Endothelial cell of umbilical vein (primary cell): Measurements from ENCODE around the gene SYTL1. TPM values are rescaled to one million over a fixed set of nuclear protein-coding genes. Genes with fewer than 3 reads are reported as not detected.

Experiments
- BruUV-seq: library from RNA; stranded (reverse); fragments of 400-500 nt; replicated peaks from 2 replicates; lab custom pipeline; 2021; lab: Mats Ljungman, UMichigan
- CTCF ChIA-PET: fragments of 300-600, 350-600 bp; sonication (Branson Sonifier 250); formaldehyde crosslinking; loops from one replicate; lab custom pipeline; 2021; ENCODE audit warnings: antibody characterized with exemption, inconsistent platforms; lab: Charles Lee
- POLR2A ChIA-PET: fragments of 300-600, 350-600 bp; sonication (Branson Sonifier 250); formaldehyde crosslinking; loops from one replicate; lab custom pipeline; 2021; ENCODE audit warnings: antibody characterized with exemption, inconsistent platforms; lab: Charles Lee
- DNase-seq: peaks from one replicate; pipeline ENCODE4 v3.0.0-alpha.2; 2011; ENCODE audit warnings: low read depth, low spot score
- FAIRE-seq: peaks from 2 replicates; lab custom pipeline; 2011; peaks lifted over from hg19 to GRCh38; lab: Jason Lieb, UNC
- H2AFZ ChIP-seq: 2 replicates; pipeline ENCODE4 v1.6.0; 2012; ENCODE audit warnings: low read depth, low read length, control low read depth, inconsistent platforms
- H3K27ac ChIP-seq: 2 replicates; pipeline ENCODE4 v1.5.1; 2011; ENCODE audit warnings: low read depth, mild to moderate bottlenecking, control low read depth, low read length, moderate library complexity; ENCODE audit not compliant: insufficient read depth
- H3K27me3 ChIP-seq, 2 experiments: 2 replicates each; pipeline versions ENCODE4 v1.6.0 to v1.6.1; 2011; ENCODE audit warnings: low read length in 2 of 2, mixed read lengths in 1 of 2; ENCODE audit not compliant: control insufficient read depth in 2 of 2, insufficient read depth in 2 of 2
- H3K36me3 ChIP-seq, 2 experiments: 2 replicates in 1 of 2; 3 replicates in 1 of 2; pipeline ENCODE4 v1.5.1; 2011; ENCODE audit warnings: low read length in 2 of 2, mild to moderate bottlenecking in 1 of 2, moderate library complexity in 1 of 2; ENCODE audit not compliant: control insufficient read depth in 2 of 2, insufficient read depth in 2 of 2; ENCODE audit errors: extremely low read depth in 1 of 2
- H3K4me1 ChIP-seq: 3 replicates; pipeline ENCODE4 v1.5.1; 2011; ENCODE audit warnings: mild to moderate bottlenecking, low read length; ENCODE audit not compliant: control insufficient read depth, insufficient read depth; ENCODE audit errors: extremely low read depth
- H3K4me2 ChIP-seq: 2 replicates; pipeline ENCODE4 v1.6.1; 2011; ENCODE audit warnings: low read length, control low read depth, mixed read lengths; ENCODE audit not compliant: insufficient read depth
- H3K4me3 ChIP-seq, 3 experiments: fragments of 200-600 bp in 1 of 3; sonication (generic), shearing (Covaris generic) in 1 of 3; replicated peaks in 1 of 3; 2 replicates each; pipeline ENCODE4 v1.5.1; 2011 to 2016; ENCODE audit warnings: control low read depth in 3 of 3, low read length in 3 of 3, mild to moderate bottlenecking in 2 of 3, inconsistent platforms in 1 of 3, low read depth in 1 of 3, moderate library complexity in 1 of 3; ENCODE audit not compliant: insufficient read depth in 1 of 3
- H3K79me2 ChIP-seq: 2 replicates; pipeline ENCODE4 v1.6.0; 2012; ENCODE audit warnings: low read length, inconsistent platforms; ENCODE audit not compliant: control insufficient read depth, insufficient read depth
- H3K9ac ChIP-seq: replicated peaks from 2 replicates; pipeline ENCODE3; 2011; ENCODE audit warnings: low read length, control low read depth; ENCODE audit not compliant: insufficient read depth; ENCODE audit errors: extremely low read depth
- H3K9me1 ChIP-seq: replicated peaks from 3 replicates; pipeline ENCODE4 v1.6.0; 2011; ENCODE audit warnings: mild to moderate bottlenecking, low read length; ENCODE audit not compliant: control insufficient read depth, insufficient read depth; ENCODE audit errors: extremely low read depth
- H3K9me3 ChIP-seq: replicated peaks from 2 replicates; pipeline ENCODE4 v1.5.1; 2012; ENCODE audit warnings: low read length, inconsistent platforms; ENCODE audit not compliant: control insufficient read depth, insufficient read depth
- H4K20me1 ChIP-seq: replicated peaks from 2 replicates; pipeline ENCODE3; 2011; ENCODE audit warnings: mild to moderate bottlenecking, low read length; ENCODE audit not compliant: control insufficient read depth, insufficient read depth; ENCODE audit errors: extremely low read depth
- CTCF ChIP-seq, 2 donors: IDR thresholded peaks; 1 replicate in 1 of 2; 2 replicates in 1 of 2; pipeline ENCODE4 v1.5.1; 2011; ENCODE audit warnings: low read length in 2 of 2, mild to moderate bottlenecking in 2 of 2, moderate library complexity in 2 of 2, control low read depth in 1 of 2, inconsistent platforms in 1 of 2, low read depth in 1 of 2; ENCODE audit not compliant: insufficient read depth in 1 of 2; ENCODE audit errors: extremely low read depth in 1 of 2
- EZH2 ChIP-seq: IDR thresholded peaks from 2 replicates; pipeline ENCODE4 v1.6.1; 2012; ENCODE audit warnings: borderline replicate concordance, low read depth, mild to moderate bottlenecking, moderate library complexity, low read length, inconsistent platforms; ENCODE audit not compliant: severe bottlenecking
- FOS ChIP-seq: IDR thresholded peaks from 2 replicates; pipeline ENCODE4 v1.6.1; 2011; ENCODE audit warnings: mild to moderate bottlenecking, low read length, moderate library complexity, borderline replicate concordance; ENCODE audit not compliant: insufficient read depth
- GATA2 ChIP-seq: IDR thresholded peaks from 2 replicates; pipeline ENCODE4 v1.7.0; 2011; ENCODE audit warnings: low read depth, mild to moderate bottlenecking, moderate library complexity, mixed read lengths, low read length; ENCODE audit not compliant: insufficient read length, insufficient read depth
- JUN ChIP-seq: IDR thresholded peaks from 2 replicates; pipeline ENCODE4 v1.6.1; 2011; ENCODE audit warnings: borderline replicate concordance, low read depth; ENCODE audit not compliant: insufficient read length, insufficient read depth
- MAX ChIP-seq: IDR thresholded peaks from 2 replicates; pipeline ENCODE4 v1.6.1; 2011; ENCODE audit not compliant: insufficient read depth, insufficient read length
- MYC ChIP-seq: IDR thresholded peaks from one replicate; pipeline ENCODE4 v1.6.1; 2011; ENCODE audit warnings: mild to moderate bottlenecking, low read depth, low read length
- POLR2A ChIP-seq: IDR thresholded peaks from 2 replicates; pipeline ENCODE4 v1.6.1; 2012; ENCODE audit warnings: low read depth, mild to moderate bottlenecking, control low read depth, low read length
- POLR2AphosphoS5 ChIP-seq: IDR thresholded peaks from 2 replicates; pipeline ENCODE4 v1.6.1; 2012; ENCODE audit warnings: low read depth, mild to moderate bottlenecking, control low read depth, low read length, moderate library complexity; ENCODE audit not compliant: insufficient read depth
- dilution Hi-C: fragments of 300-500 bp; cut with MboI; formaldehyde crosslinking; loops from one replicate; pipeline ENCODE4 v1.15.0; 2019; ENCODE audit warnings: low sequenced_read_pairs; ENCODE audit not compliant: extremely low pct_ligation_motif_present
- intact Hi-C: fragments of 100-400 bp; cut with micrococcal nuclease; formaldehyde crosslinking; loops from one replicate; pipeline ENCODE4 v1.10.0; 2022
- polyA plus RNA-seq, 4 experiments: library from polyadenylated mRNA; depleted of rRNA in 3 of 4; stranded (reverse) in 3 of 4; unstranded in 1 of 4; fragments of >200 nt; gene quantifications; 2 replicates each; pipeline versions ENCODE4 v1.2.1 to v1.2.3, GENCODE V29; 2011 to 2012; ENCODE audit warnings: missing spikeins in 1 of 4
- total RNA-seq: library from RNA; stranded (reverse); gene quantifications from 2 replicates; pipeline ENCODE4 v1.2.3, GENCODE V29; 2021

Gene SYTL1
- total and polyA plus RNA-seq, 2 donors (not counting 3 experiments of a cell fraction or from before 2014, with no cell fraction given), result 0.04 TPM; not detected in 1

GRCh38 chr1:27361044-27361402, 19.2 kb downstream of the SYTL1 start:
- peaks cover 6% of the 10 kb centered on the region for H3K4me1 ChIP-seq
- CTCF ChIA-PET, result no interaction called here
- DNase-seq, result no peak
- intact Hi-C loops (no loop called here), dilution Hi-C loops (no loop called here)
- no peak overlapping the region for H3K4me3 ChIP-seq
- no peak overlapping the region for H3K27ac ChIP-seq
- FAIRE-seq, result no peak
- no peaks in the 10 kb centered on the region for H3K9me1 ChIP-seq
- H3K27me3 ChIP-seq, result no peaks in the 10 kb centered on the region
- H4K20me1 ChIP-seq, result no peaks in the 10 kb centered on the region
- no peak overlapping the region for H2AFZ ChIP-seq
- no peaks in the 10 kb centered on the region for H3K79me2 ChIP-seq
- POLR2A ChIA-PET, result no interaction called here
- no peak overlapping the region for H3K4me2 ChIP-seq
- BruUV-seq, result no TSS peak
- TF ChIP-seq GATA2 (no peak), FOS (no peak), MAX (no peak), MYC (no peak), POLR2A (no peak), JUN (no peak), CTCF (IDR thresholded peaks at IDR 0.05; ENCODE audit: extremely low read depth in 1 of 2, insufficient read depth in 1 of 2, low read depth in 1 of 2, low read length in 2 of 2) (no peak), POLR2AphosphoS5 (no peak), EZH2 (no peak)
- no peak overlapping the region for H3K9ac ChIP-seq
- H3K9me3 ChIP-seq, result no peaks in the 10 kb centered on the region
- peaks cover 0 to 2% of the 10 kb centered on the region in 2 experiments for H3K36me3 ChIP-seq
